ENCODE measurements around the gene GPC5. TPM values are rescaled to one million over a fixed set of nuclear protein-coding genes. Genes with fewer than 3 reads are reported as not detected.

The GPC5 gene
- total and polyA plus RNA-seq, 2 donors (not counting 3 experiments of a cell fraction or from before 2014, with no cell fraction given): 0.59 to 0.97 TPM

DNA sequence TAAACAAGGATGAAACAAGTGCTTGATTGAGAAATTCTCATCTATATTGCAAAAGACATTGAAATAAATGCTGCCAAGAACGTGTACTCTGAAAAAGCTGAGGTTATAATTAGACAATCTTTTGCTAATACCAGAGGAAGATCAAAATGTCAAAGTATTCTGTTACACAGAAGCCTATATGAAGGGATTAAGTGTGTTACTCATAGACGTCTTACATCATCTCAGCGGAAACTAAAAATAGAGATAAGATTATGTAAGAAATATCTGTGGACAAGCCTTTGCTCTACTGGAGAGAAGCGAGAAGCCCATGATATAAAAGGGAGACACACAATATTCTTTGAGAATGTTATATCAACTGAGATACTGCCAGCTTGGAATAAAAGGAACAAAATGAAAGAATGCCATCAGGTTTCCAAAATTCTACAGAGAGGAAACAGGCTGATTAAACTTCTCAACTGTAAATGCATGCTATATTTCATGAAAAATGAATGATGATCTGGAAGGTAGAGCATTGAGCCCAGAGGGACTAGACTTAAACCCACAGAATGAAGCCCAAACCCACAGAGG, 699.0 kb downstream of the GPC5 start:
- no peaks in the 10 kb centered on the region for H3K9me3 ChIP-seq (replicated peaks; ENCODE audit: control insufficient read depth, insufficient read depth, low read length)
- H3K4me3 ChIP-seq (replicated peaks in 1 of 3; ENCODE audit: insufficient read depth in 1 of 3, low read depth in 1 of 3, low read length in 3 of 3): no peak overlapping the region
- no TSS peak for BruUV-seq (replicated peaks)
- no peak for DNase-seq (ENCODE audit: low read depth, low spot score)
- dilution Hi-C loops (cut with MboI; ENCODE audit: extremely low pct_ligation_motif_present, low sequenced_read_pairs) (no loop called here), intact Hi-C loops (cut with micrococcal nuclease) (no loop called here)
- no peak overlapping the region for H2AFZ ChIP-seq (ENCODE audit: low read depth, low read length)
- ChIA-PET CTCF (no interaction called here), POLR2A (no interaction called here)
- no peaks in the 10 kb centered on the region for H3K4me1 ChIP-seq (ENCODE audit: control insufficient read depth, extremely low read depth, insufficient read depth, low read length)
- no peak for FAIRE-seq
- no peak for TF ChIP-seq GATA2 (IDR thresholded peaks at IDR 0.05; ENCODE audit: insufficient read depth, insufficient read length, low read depth, low read length)
- no peak for TF ChIP-seq JUN (IDR thresholded peaks at IDR 0.05; ENCODE audit: borderline replicate concordance, insufficient read depth, insufficient read length, low read depth)
- TF ChIP-seq EZH2 (IDR thresholded peaks at IDR 0.05; ENCODE audit: borderline replicate concordance, low read depth, low read length, severe bottlenecking): no peak
- no peak for TF ChIP-seq MYC (IDR thresholded peaks at IDR 0.05; ENCODE audit: low read depth, low read length)
- TF ChIP-seq, protein P1, sequence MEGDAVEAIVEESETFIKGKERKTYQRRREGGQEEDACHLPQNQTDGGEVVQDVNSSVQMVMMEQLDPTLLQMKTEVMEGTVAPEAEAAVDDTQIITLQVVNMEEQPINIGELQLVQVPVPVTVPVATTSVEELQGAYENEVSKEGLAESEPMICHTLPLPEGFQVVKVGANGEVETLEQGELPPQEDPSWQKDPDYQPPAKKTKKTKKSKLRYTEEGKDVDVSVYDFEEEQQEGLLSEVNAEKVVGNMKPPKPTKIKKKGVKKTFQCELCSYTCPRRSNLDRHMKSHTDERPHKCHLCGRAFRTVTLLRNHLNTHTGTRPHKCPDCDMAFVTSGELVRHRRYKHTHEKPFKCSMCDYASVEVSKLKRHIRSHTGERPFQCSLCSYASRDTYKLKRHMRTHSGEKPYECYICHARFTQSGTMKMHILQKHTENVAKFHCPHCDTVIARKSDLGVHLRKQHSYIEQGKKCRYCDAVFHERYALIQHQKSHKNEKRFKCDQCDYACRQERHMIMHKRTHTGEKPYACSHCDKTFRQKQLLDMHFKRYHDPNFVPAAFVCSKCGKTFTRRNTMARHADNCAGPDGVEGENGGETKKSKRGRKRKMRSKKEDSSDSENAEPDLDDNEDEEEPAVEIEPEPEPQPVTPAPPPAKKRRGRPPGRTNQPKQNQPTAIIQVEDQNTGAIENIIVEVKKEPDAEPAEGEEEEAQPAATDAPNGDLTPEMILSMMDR (IDR thresholded peaks at IDR 0.05; ENCODE audit: extremely low read depth in 1 of 2, insufficient read depth in 1 of 2, low read depth in 1 of 2, low read length in 2 of 2): no peak
- H3K9ac ChIP-seq (replicated peaks; ENCODE audit: extremely low read depth, insufficient read depth, low read length): no peak overlapping the region
- H3K9me1 ChIP-seq (replicated peaks; ENCODE audit: control insufficient read depth, extremely low read depth, insufficient read depth, low read length): no peaks in the 10 kb centered on the region
- H4K20me1 ChIP-seq (replicated peaks; ENCODE audit: control insufficient read depth, extremely low read depth, insufficient read depth, low read length): no peaks in the 10 kb centered on the region
- no peak overlapping the region for H3K4me2 ChIP-seq (ENCODE audit: insufficient read depth, low read length)
- H3K79me2 ChIP-seq (ENCODE audit: control insufficient read depth, insufficient read depth, low read length): no peaks in the 10 kb centered on the region
- no peaks in the 10 kb centered on the region for H3K36me3 ChIP-seq (ENCODE audit: control insufficient read depth in 2 of 2, extremely low read depth in 1 of 2, insufficient read depth in 2 of 2, low read length in 2 of 2)
- no peaks in the 10 kb centered on the region for H3K27me3 ChIP-seq (ENCODE audit: control insufficient read depth in 2 of 2, insufficient read depth in 2 of 2, low read length in 2 of 2)
- no peak overlapping the region for H3K27ac ChIP-seq (ENCODE audit: insufficient read depth, low read depth, low read length)

DNA sequence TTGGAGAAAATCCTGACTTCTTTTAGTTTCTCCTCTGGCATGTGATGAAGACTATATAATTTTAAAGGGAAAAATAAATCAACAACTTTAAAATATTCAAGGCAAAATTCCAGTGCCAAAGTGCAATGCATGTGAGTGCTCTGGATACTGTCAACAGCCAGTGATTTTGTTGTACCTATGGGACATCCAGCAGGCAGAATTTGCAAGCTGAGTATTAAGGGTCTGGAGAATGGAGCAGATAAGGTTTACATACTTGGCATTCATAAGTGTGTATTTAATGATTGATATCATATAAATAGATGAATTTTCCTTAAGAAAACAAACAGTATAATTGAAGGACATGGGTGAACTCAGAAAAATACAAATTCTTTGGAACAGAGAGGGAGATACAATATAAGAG, 703.4 kb downstream of the GPC5 start:
- no peaks in the 10 kb centered on the region for H3K9me3 ChIP-seq (replicated peaks; ENCODE audit: control insufficient read depth, insufficient read depth, low read length)
- H3K4me2 ChIP-seq (ENCODE audit: insufficient read depth, low read length): no peak overlapping the region
- no peaks in the 10 kb centered on the region for H3K36me3 ChIP-seq (ENCODE audit: control insufficient read depth in 2 of 2, extremely low read depth in 1 of 2, insufficient read depth in 2 of 2, low read length in 2 of 2)
- FAIRE-seq (no peak), DNase-seq (ENCODE audit: low read depth, low spot score) (no peak)
- BruUV-seq (replicated peaks): no TSS peak
- intact Hi-C loops (cut with micrococcal nuclease): no loop called here
- no peaks in the 10 kb centered on the region for H3K9me1 ChIP-seq (replicated peaks; ENCODE audit: control insufficient read depth, extremely low read depth, insufficient read depth, low read length)
- no peak overlapping the region for H3K4me3 ChIP-seq (replicated peaks in 1 of 3; ENCODE audit: insufficient read depth in 1 of 3, low read depth in 1 of 3, low read length in 3 of 3)
- no peaks in the 10 kb centered on the region for H3K4me1 ChIP-seq (ENCODE audit: control insufficient read depth, extremely low read depth, insufficient read depth, low read length)
- dilution Hi-C loops (cut with MboI; ENCODE audit: extremely low pct_ligation_motif_present, low sequenced_read_pairs): no loop called here
- no peaks in the 10 kb centered on the region for H4K20me1 ChIP-seq (replicated peaks; ENCODE audit: control insufficient read depth, extremely low read depth, insufficient read depth, low read length)
- no peak overlapping the region for H3K9ac ChIP-seq (replicated peaks; ENCODE audit: extremely low read depth, insufficient read depth, low read length)
- no peak overlapping the region for H3K27ac ChIP-seq (ENCODE audit: insufficient read depth, low read depth, low read length)
- POLR2A ChIA-PET: no interaction called here
- CTCF ChIA-PET: no interaction called here
- no peak for TF ChIP-seq JUN (IDR thresholded peaks at IDR 0.05; ENCODE audit: borderline replicate concordance, insufficient read depth, insufficient read length, low read depth)
- TF ChIP-seq POLR2AphosphoS5 (IDR thresholded peaks at IDR 0.05; ENCODE audit: insufficient read depth, low read depth, low read length): no peak
- TF ChIP-seq GATA2 (IDR thresholded peaks at IDR 0.05; ENCODE audit: insufficient read depth, insufficient read length, low read depth, low read length): no peak
- TF ChIP-seq EZH2 (IDR thresholded peaks at IDR 0.05; ENCODE audit: borderline replicate concordance, low read depth, low read length, severe bottlenecking): no peak
- TF ChIP-seq POLR2A (IDR thresholded peaks at IDR 0.05; ENCODE audit: low read depth, low read length): no peak
- TF ChIP-seq FOS (IDR thresholded peaks at IDR 0.05; ENCODE audit: borderline replicate concordance, insufficient read depth, low read length): no peak
- TF ChIP-seq, protein P1 (IDR thresholded peaks at IDR 0.05; ENCODE audit: extremely low read depth in 1 of 2, insufficient read depth in 1 of 2, low read depth in 1 of 2, low read length in 2 of 2): no peak
- no peak for TF ChIP-seq MYC (IDR thresholded peaks at IDR 0.05; ENCODE audit: low read depth, low read length)
- H2AFZ ChIP-seq (ENCODE audit: low read depth, low read length): no peak overlapping the region
- no peaks in the 10 kb centered on the region for H3K27me3 ChIP-seq (ENCODE audit: control insufficient read depth in 2 of 2, insufficient read depth in 2 of 2, low read length in 2 of 2)
- no peaks in the 10 kb centered on the region for H3K79me2 ChIP-seq (ENCODE audit: control insufficient read depth, insufficient read depth, low read length)

Measured in endothelial cell of umbilical vein (primary cell).